Stimulated activated CD8-positive, alpha-beta memory T cell treated with anti-CD3 and anti-CD28 coated beads, Interleukin-7, amount 100 ng/mL, for 4 hours (primary cell): Measurements from ENCODE around the gene SRGAP1.
"Not testable (repeated sequence)": the region's sequence is repeated elsewhere in the genome, so short reads cannot be mapped to it uniquely, and the experiment has no call there.

Experiments
- DNase-seq, 2 donors: peaks; one replicate each; pipeline ENCODE4 v3.0.0-alpha.2; 2020; ENCODE audit warnings: low read depth in 2 of 2

The SRGAP1 gene

GRCh38 chr12:63869656-63870055 is 25.2 kb downstream of the SRGAP1 start:
- DNase-seq = no peak

GRCh38 chr12:63870838-63871237 is 26.3 kb downstream of the SRGAP1 start:
- no peak for DNase-seq

GRCh38 chr12:63874897-63875480 is 30.5 kb downstream of the SRGAP1 start:
- DNase-seq = no peak

- DNase-seq = no peak
Measured at GRCh38 chr12:63875703-63876102, 31.2 kb downstream of the SRGAP1 start.

- DNase-seq = no peak
Measured at GRCh38 chr12:63876980-63877379, 32.5 kb downstream of the SRGAP1 start.

- no peak for DNase-seq
Measured at GRCh38 chr12:63877693-63878092, 33.2 kb downstream of the SRGAP1 start.

- DNase-seq = not testable (repeated sequence)
Measured at GRCh38 chr12:63880235-63880634, 35.7 kb downstream of the SRGAP1 start.

- no peak for DNase-seq
Measured at GRCh38 chr12:63880742-63881263, 36.3 kb downstream of the SRGAP1 start.

- no peak for DNase-seq
Measured at GRCh38 chr12:63882844-63883243, 38.3 kb downstream of the SRGAP1 start.

GRCh38 chr12:63885401-63885800 is 40.9 kb downstream of the SRGAP1 start:
- no peak for DNase-seq

GRCh38 chr12:63888908-63889635 is 44.6 kb downstream of the SRGAP1 start:
- DNase-seq = no peak

- no peak for DNase-seq
Measured at GRCh38 chr12:63889721-63890509, 45.4 kb downstream of the SRGAP1 start.

- DNase-seq = no peak
Measured at GRCh38 chr12:63893170-63893569, 48.7 kb downstream of the SRGAP1 start.

- DNase-seq = no peak
Measured at GRCh38 chr12:63894132-63894531, 49.6 kb downstream of the SRGAP1 start.

- DNase-seq = no peak
Measured at GRCh38 chr12:63895841-63896240, 51.3 kb downstream of the SRGAP1 start.

GRCh38 chr12:63897931-63898330 is 53.4 kb downstream of the SRGAP1 start:
- no peak for DNase-seq

GRCh38 chr12:63898764-63899337 is 54.4 kb downstream of the SRGAP1 start:
- no peak for DNase-seq

GRCh38 chr12:63899396-63899795 is 54.9 kb downstream of the SRGAP1 start:
- no peak for DNase-seq

GRCh38 chr12:63900922-63901793 is 56.7 kb downstream of the SRGAP1 start:
- no peak for DNase-seq

- DNase-seq = no peak
Measured at GRCh38 chr12:63904653-63905052, 60.2 kb downstream of the SRGAP1 start.

- no peak for DNase-seq
Measured at GRCh38 chr12:63905544-63905943, 61.0 kb downstream of the SRGAP1 start.
